Keratinocyte (primary cell): ENCODE data around the gene S100A11. TPM values are rescaled to one million over a fixed set of nuclear protein-coding genes. Genes with fewer than 3 reads are reported as not detected.
A peak's percentile ranks its signal among the peaks of the same experiment; 100 is the strongest.

Source experiments
- DNase-seq: peaks from one replicate; pipeline ENCODE4 v3.0.0-alpha.2; 2011; ENCODE audit warnings: low read depth, missing footprints, low spot score
- FAIRE-seq: peaks from 2 replicates; lab custom pipeline; 2011; peaks lifted over from hg19 to GRCh38; lab: Jason Lieb, UNC
- H2AFZ ChIP-seq: 2 replicates; pipeline ENCODE4 v1.6.0; 2012; ENCODE audit warnings: low read length, control low read depth, inconsistent platforms; ENCODE audit not compliant: control insufficient read depth
- H3K27ac ChIP-seq: 2 replicates; pipeline ENCODE4 v1.5.1; 2011; ENCODE audit warnings: low read length; ENCODE audit not compliant: control insufficient read depth, insufficient read depth
- H3K27me3 ChIP-seq: 3 replicates; pipeline ENCODE4 v1.6.0; 2011; ENCODE audit warnings: low read length; ENCODE audit not compliant: control insufficient read depth, insufficient read depth; ENCODE audit errors: extremely low read depth
- H3K36me3 ChIP-seq, 2 experiments: 2 replicates in 1 of 2; 3 replicates in 1 of 2; pipeline ENCODE4 v1.5.1; 2011; ENCODE audit warnings: low read length in 2 of 2, mild to moderate bottlenecking in 1 of 2; ENCODE audit not compliant: control insufficient read depth in 2 of 2, insufficient read depth in 2 of 2; ENCODE audit errors: extremely low read depth in 1 of 2
- H3K4me1 ChIP-seq: 3 replicates; pipeline ENCODE4 v1.5.1; 2011; ENCODE audit warnings: low read length; ENCODE audit not compliant: control insufficient read depth, insufficient read depth; ENCODE audit errors: extremely low read depth
- H3K4me2 ChIP-seq: 3 replicates; pipeline ENCODE4 v1.6.0; 2011; ENCODE audit warnings: low read depth, low read length; ENCODE audit not compliant: control insufficient read depth, insufficient read depth; ENCODE audit errors: extremely low read depth
- H3K4me3 ChIP-seq, 3 experiments: fragments of 200-600 bp in 1 of 3; sonication (generic) in 1 of 3; 2 replicates in 2 of 3; 3 replicates in 1 of 3; pipeline ENCODE4 v1.5.1; 2011 to 2016; ENCODE audit warnings: low read length in 3 of 3, mild to moderate bottlenecking in 3 of 3, control low read depth in 2 of 3, inconsistent platforms in 1 of 3, low read depth in 1 of 3, mixed read lengths in 1 of 3, mixed run types in 1 of 3, moderate library complexity in 1 of 3; ENCODE audit not compliant: control insufficient read depth in 2 of 3, insufficient read depth in 2 of 3; ENCODE audit errors: extremely low read depth in 1 of 3
- H3K79me2 ChIP-seq: 2 replicates; pipeline ENCODE4 v1.6.0; 2012; ENCODE audit warnings: low read length; ENCODE audit not compliant: control insufficient read depth, insufficient read depth
- H3K9ac ChIP-seq: 3 replicates; pipeline ENCODE4 v1.6.0; 2011; ENCODE audit warnings: low read length; ENCODE audit not compliant: control insufficient read depth, insufficient read depth; ENCODE audit errors: extremely low read depth
- H3K9me1 ChIP-seq: 3 replicates; pipeline ENCODE4 v1.6.0; 2011; ENCODE audit warnings: low read length; ENCODE audit not compliant: control insufficient read depth, insufficient read depth; ENCODE audit errors: extremely low read depth
- H3K9me3 ChIP-seq: 2 replicates; pipeline ENCODE4 v1.5.1; 2012; ENCODE audit warnings: low read depth, low read length; ENCODE audit not compliant: control insufficient read depth
- H4K20me1 ChIP-seq: 3 replicates; pipeline ENCODE4 v1.6.0; 2011; ENCODE audit warnings: low read length; ENCODE audit not compliant: control insufficient read depth, insufficient read depth; ENCODE audit errors: extremely low read depth
- EZH2 ChIP-seq: IDR thresholded peaks from one replicate; pipeline ENCODE4 v1.6.1; 2012; ENCODE audit warnings: inconsistent platforms, mild to moderate bottlenecking, low read length, moderate library complexity
- dilution Hi-C: fragments of 300-500 bp; cut with MboI; formaldehyde crosslinking; loops from one replicate; pipeline ENCODE4 v1.7.0; 2020; ENCODE audit warnings: low sequenced_read_pairs; ENCODE audit not compliant: extremely low pct_ligation_motif_present
- polyA plus RNA-seq, 5 experiments: library from polyadenylated mRNA; depleted of rRNA in 3 of 5; stranded (reverse) in 3 of 5; stranded (forward) in 1 of 5; unstranded in 1 of 5; fragments of >200 nt; gene quantifications; 1 replicate in 1 of 5; 2 replicates in 3 of 5; 3 replicates in 1 of 5; pipeline versions ENCODE4 v1.2.1 to v1.2.3, GENCODE V29; 2011 to 2012; ENCODE audit warnings: missing spikeins in 2 of 5, low read depth in 1 of 5, low replicate concordance in 1 of 5
- TF ChIP-seq, protein P1 (sequence below), 3 experiments: IDR thresholded peaks in 1 of 3; conservative IDR thresholded peaks in 1 of 3; optimal IDR thresholded peaks in 1 of 3; 2 replicates in 2 of 3; 3 replicates in 1 of 3; pipeline versions ENCODE3 to v1.5.1; 2011; ENCODE audit warnings: low read length in 3 of 3, mild to moderate bottlenecking in 3 of 3, moderate library complexity in 2 of 3, control low read depth in 1 of 3, inconsistent platforms in 1 of 3; ENCODE audit not compliant: insufficient read depth in 2 of 3; ENCODE audit errors: extremely low read depth in 1 of 3

The S100A11 gene
- polyA plus RNA-seq, 1 donor (not counting 4 experiments of a cell fraction or from before 2014, with no cell fraction given) = 3,230 TPM

DNA sequence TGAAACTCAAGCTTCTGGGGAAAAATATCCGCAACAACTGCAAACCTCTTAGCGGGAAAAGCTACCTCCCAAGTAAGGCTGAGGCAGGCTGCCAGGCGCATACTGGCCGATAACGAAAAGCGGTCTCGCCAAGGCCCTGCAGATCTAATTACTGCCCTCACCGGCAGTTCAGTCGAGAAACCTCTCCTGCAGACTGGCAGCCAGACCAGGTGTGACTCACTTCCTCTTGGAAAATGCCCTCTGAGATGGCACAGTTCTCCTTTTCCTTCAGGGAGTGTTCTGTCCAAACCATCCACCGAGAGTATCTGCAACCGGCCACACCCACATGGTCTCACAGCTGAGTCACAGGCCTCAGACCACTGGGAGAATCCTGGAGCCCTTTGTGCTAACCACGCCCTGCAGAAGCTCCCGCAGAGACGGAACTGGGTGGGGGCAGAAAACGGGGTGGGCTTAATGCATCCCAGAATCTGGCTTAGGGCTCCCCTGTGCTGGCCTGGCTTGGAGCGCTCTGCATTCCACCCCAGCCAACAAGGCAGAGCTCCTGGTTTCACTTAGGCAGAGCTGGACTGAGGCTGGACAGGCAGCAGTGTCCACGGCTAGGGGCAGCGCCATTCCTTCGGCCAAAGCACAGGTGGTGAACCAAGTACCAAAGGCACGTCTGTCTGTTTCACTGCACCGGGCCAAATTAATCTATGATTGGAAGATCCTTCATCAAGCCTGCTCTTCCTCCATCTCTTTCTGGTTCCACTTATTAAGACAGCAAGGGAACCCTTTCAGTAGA lies 44.3 kb downstream of the S100A11 start:
- H3K9me1 ChIP-seq = no peaks in the 10 kb centered on the region
- H3K36me3 ChIP-seq = peaks cover 15 to 28% of the 10 kb centered on the region in 2 experiments
- dilution Hi-C loops = no loop called here
- TF ChIP-seq EZH2 = no peak
- TF ChIP-seq, protein P1, sequence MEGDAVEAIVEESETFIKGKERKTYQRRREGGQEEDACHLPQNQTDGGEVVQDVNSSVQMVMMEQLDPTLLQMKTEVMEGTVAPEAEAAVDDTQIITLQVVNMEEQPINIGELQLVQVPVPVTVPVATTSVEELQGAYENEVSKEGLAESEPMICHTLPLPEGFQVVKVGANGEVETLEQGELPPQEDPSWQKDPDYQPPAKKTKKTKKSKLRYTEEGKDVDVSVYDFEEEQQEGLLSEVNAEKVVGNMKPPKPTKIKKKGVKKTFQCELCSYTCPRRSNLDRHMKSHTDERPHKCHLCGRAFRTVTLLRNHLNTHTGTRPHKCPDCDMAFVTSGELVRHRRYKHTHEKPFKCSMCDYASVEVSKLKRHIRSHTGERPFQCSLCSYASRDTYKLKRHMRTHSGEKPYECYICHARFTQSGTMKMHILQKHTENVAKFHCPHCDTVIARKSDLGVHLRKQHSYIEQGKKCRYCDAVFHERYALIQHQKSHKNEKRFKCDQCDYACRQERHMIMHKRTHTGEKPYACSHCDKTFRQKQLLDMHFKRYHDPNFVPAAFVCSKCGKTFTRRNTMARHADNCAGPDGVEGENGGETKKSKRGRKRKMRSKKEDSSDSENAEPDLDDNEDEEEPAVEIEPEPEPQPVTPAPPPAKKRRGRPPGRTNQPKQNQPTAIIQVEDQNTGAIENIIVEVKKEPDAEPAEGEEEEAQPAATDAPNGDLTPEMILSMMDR (optimal IDR thresholded peaks at IDR 0.05 in 1 of 3, IDR thresholded peaks at IDR 0.05 in 1 of 3, conservative IDR thresholded peaks at IDR 0.05 in 1 of 3; ENCODE audit: extremely low read depth in 1 of 3, insufficient read depth in 2 of 3, low read length in 3 of 3) = peak in 1 of 3 experiments; percentile 1
- DNase-seq = peak; percentile 97
- no peaks in the 10 kb centered on the region for H3K27me3 ChIP-seq
- peak overlapping the region; percentile 85 for H3K4me2 ChIP-seq
- peaks cover 66% of the 10 kb centered on the region for H3K4me1 ChIP-seq
- H3K79me2 ChIP-seq = peaks cover 55% of the 10 kb centered on the region
- peak overlapping the region; percentile 78 to 99 (median 94) for H3K4me3 ChIP-seq
- peak overlapping the region; percentile 100 for H3K27ac ChIP-seq
- H3K9ac ChIP-seq = peak overlapping the region; percentile 100
- peak; percentile 58 for FAIRE-seq
- H3K9me3 ChIP-seq = no peaks in the 10 kb centered on the region
- H4K20me1 ChIP-seq = peaks cover 8% of the 10 kb centered on the region
- no peak overlapping the region for H2AFZ ChIP-seq

DNA sequence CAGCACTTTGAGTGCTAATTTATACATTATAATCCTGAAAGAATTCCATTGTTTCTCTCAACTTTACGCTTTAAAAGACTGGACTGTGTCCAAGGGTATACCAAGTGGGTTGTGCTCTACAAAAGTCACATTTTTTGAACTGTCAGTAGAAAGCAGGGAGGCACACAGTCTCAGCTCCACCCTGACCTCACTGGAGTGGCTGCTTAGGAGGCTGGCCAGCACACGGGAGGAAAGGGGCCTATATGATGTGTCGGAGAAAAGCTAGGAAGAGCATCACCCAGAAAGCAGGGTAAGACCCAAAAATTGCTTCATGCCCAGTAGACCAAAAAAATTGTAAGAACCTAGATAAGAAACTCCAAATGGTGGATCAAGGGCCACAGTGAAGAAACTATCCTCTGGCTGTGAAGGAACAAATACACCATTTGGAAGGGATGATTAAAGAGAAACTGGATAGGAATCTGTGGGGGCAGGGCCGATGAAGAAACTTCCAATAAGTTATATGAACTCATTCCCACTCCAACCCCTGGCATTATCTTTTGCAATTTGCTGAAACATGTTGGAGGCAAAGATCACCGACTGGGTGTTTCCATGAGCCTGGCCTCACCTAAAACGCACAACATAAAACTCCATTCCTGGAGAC lies 45.0 kb downstream of the S100A11 start:
- H3K36me3 ChIP-seq = peaks cover 15 to 28% of the 10 kb centered on the region in 2 experiments
- peak overlapping the region; percentile 100 for H3K9ac ChIP-seq
- H3K4me1 ChIP-seq = peaks cover 64% of the 10 kb centered on the region
- H2AFZ ChIP-seq = no peak overlapping the region
- no peak for DNase-seq
- dilution Hi-C loops = no loop called here
- TF ChIP-seq EZH2 = no peak
- TF ChIP-seq, protein P1 (optimal IDR thresholded peaks at IDR 0.05 in 1 of 3, IDR thresholded peaks at IDR 0.05 in 1 of 3, conservative IDR thresholded peaks at IDR 0.05 in 1 of 3; ENCODE audit: extremely low read depth in 1 of 3, insufficient read depth in 2 of 3, low read length in 3 of 3) = no peak
- peaks cover 8% of the 10 kb centered on the region for H4K20me1 ChIP-seq
- H3K79me2 ChIP-seq = peaks cover 61% of the 10 kb centered on the region
- H3K9me3 ChIP-seq = no peaks in the 10 kb centered on the region
- H3K4me3 ChIP-seq = peak overlapping the region; percentile 78 to 99 (median 94)
- no peaks in the 10 kb centered on the region for H3K27me3 ChIP-seq
- FAIRE-seq = no peak
- H3K9me1 ChIP-seq = no peaks in the 10 kb centered on the region
- H3K4me2 ChIP-seq = peak overlapping the region; percentile 85
- peak overlapping the region; percentile 100 for H3K27ac ChIP-seq
